Thyroid gland (tissue), 4 donors: ENCODE data around the gene LCE1C.

ENCODE experiments used
- CTCF ChIP-seq, 6 experiments: fragments of 200-600 bp in 3 of 6; fragments of 450-650 bp in 3 of 6; sonication (generic) in 3 of 6; IDR thresholded peaks; one replicate each; pipeline ENCODE4 v1.5.1; 2016 to 2019; ENCODE audit warnings: antibody characterized with exemption in 6 of 6, mild to moderate bottlenecking in 2 of 6, inconsistent platforms in 1 of 6, moderate library complexity in 1 of 6
- POLR2A ChIP-seq, 2 donors: fragments of 450-650 bp; IDR thresholded peaks; one replicate each; pipeline ENCODE4 v1.6.1; 2017; ENCODE audit warnings: antibody characterized with exemption in 2 of 2, mild to moderate bottlenecking in 2 of 2, moderate library complexity in 1 of 2

- TF ChIP-seq POLR2A (IDR thresholded peaks at IDR 0.05) (no peak), CTCF (IDR thresholded peaks at IDR 0.05) (no peak)
Observed at GRCh38 chr1:152806576-152806975, at the start of gene LCE1C.
